PC-9 (cell line): Measurements from ENCODE around the gene INCA1.
A peak's percentile ranks its signal among the peaks of the same experiment; 100 is the strongest.

Experiments
- CTCF ChIP-seq: fragments of 200-600 bp; sonication (generic); conservative IDR thresholded peaks from 2 replicates; pipeline ENCODE4 v1.6.1; 2017; ENCODE audit warnings: mixed run types, antibody characterized with exemption, mild to moderate bottlenecking, moderate library complexity
- EZH2 ChIP-seq: fragments of 200-600 bp; sonication (generic); IDR thresholded peaks from 2 replicates; pipeline ENCODE4 v1.8.0; 2017; ENCODE audit warnings: antibody characterized with exemption, low read depth

- TF ChIP-seq CTCF (0 out of 2 replicates have a peak, but pooled peaks have one; percentile 17), EZH2 (no peak)
Observed at GRCh38 chr17:4967539-4968485, 29.5 kb downstream of the INCA1 start, which contains the start of gene SPAG7.
